Choroid plexus epithelial cell (primary cell): Measurements from ENCODE around the gene SCGB3A2.

ENCODE experiments used
- DNase-seq: peaks from one replicate; pipeline ENCODE4 v3.0.0-alpha.2; 2010; ENCODE audit warnings: low read depth
- H3K4me3 ChIP-seq: 2 replicates; pipeline ENCODE4 v1.5.1; 2011; ENCODE audit warnings: low read depth, mild to moderate bottlenecking, control low read depth, low read length, moderate library complexity
- TF ChIP-seq, protein P1 (sequence below): conservative IDR thresholded peaks from 2 replicates; pipeline ENCODE4 v1.5.1; 2011; ENCODE audit warnings: low read depth, mild to moderate bottlenecking, control low read depth, inconsistent platforms, low read length, moderate library complexity

The SCGB3A2 gene

GRCh38 chr5:147920420-147921030 lies 42.0 kb downstream of the SCGB3A2 start:
- H3K4me3 ChIP-seq: no peak overlapping the region
- TF ChIP-seq, protein P1, sequence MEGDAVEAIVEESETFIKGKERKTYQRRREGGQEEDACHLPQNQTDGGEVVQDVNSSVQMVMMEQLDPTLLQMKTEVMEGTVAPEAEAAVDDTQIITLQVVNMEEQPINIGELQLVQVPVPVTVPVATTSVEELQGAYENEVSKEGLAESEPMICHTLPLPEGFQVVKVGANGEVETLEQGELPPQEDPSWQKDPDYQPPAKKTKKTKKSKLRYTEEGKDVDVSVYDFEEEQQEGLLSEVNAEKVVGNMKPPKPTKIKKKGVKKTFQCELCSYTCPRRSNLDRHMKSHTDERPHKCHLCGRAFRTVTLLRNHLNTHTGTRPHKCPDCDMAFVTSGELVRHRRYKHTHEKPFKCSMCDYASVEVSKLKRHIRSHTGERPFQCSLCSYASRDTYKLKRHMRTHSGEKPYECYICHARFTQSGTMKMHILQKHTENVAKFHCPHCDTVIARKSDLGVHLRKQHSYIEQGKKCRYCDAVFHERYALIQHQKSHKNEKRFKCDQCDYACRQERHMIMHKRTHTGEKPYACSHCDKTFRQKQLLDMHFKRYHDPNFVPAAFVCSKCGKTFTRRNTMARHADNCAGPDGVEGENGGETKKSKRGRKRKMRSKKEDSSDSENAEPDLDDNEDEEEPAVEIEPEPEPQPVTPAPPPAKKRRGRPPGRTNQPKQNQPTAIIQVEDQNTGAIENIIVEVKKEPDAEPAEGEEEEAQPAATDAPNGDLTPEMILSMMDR: no peak
- no peak for DNase-seq

- TF ChIP-seq, protein P1: no peak
- DNase-seq: no peak
- no peak overlapping the region for H3K4me3 ChIP-seq
These were observed 42.6 kb downstream of the SCGB3A2 start for GRCh38 chr5:147921136-147921535.

DNA sequence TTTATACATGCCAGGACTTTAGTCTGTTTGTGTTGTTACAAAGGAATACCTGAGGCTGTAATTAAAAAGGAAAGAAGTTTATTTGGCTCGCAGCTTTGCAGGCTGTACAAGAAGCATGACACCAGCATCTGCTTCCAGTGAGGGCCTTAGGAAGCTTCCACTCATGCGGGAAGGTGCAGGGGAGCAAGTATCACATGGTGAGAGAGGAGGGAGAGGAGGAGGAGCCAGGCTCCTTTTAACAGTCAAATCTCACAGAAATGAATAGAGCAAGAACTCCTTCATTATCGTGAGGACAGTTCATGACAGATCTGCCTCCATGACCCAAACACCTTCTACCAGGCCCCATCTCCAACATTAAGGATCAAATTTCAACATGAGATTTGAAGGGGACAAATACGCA lies 46.5 kb downstream of the SCGB3A2 start:
- TF ChIP-seq, protein P1: no peak
- no peak overlapping the region for H3K4me3 ChIP-seq
- DNase-seq: no peak

- no peak overlapping the region for H3K4me3 ChIP-seq
- TF ChIP-seq, protein P1: no peak
- DNase-seq: no peak
These were observed 49.4 kb downstream of the SCGB3A2 start for GRCh38 chr5:147927901-147928300.

- no peak for DNase-seq
- no peak overlapping the region for H3K4me3 ChIP-seq
- TF ChIP-seq, protein P1: no peak
These were observed 52.3 kb downstream of the SCGB3A2 start for GRCh38 chr5:147930769-147931168.
